Urothelium cell line (cell line): ENCODE measurements around the gene SYK.

Experiments
- DNase-seq: peaks from one replicate; pipeline ENCODE4 v3.0.0; 2011; ENCODE audit warnings: low spot score, mixed read lengths
- FAIRE-seq: peaks from 2 replicates; lab custom pipeline; 2011; peaks lifted over from hg19 to GRCh38; lab: Jason Lieb, UNC

SYK gene

GRCh38 chr9:90844326-90844725 is 42.7 kb downstream of the SYK start:
- DNase-seq (no peak), FAIRE-seq (no peak)

- no peak for FAIRE-seq
- no peak for DNase-seq
Observed at GRCh38 chr9:90846770-90847419, 45.3 kb downstream of the SYK start.

- FAIRE-seq (no peak), DNase-seq (no peak)
Observed at GRCh38 chr9:90847971-90848370, 46.4 kb downstream of the SYK start.

GRCh38 chr9:90848866-90849265 is 47.2 kb downstream of the SYK start:
- no peak for FAIRE-seq

GRCh38 chr9:90851444-90851843 is 49.8 kb downstream of the SYK start:
- FAIRE-seq: no peak
- DNase-seq: no peak

More at GRCh38 chr9:90848866-90849265, 47.2 kb downstream of the SYK start:
- no peak for DNase-seq

- FAIRE-seq (no peak), DNase-seq (no peak)
Observed at GRCh38 chr9:90853945-90854344, 52.3 kb downstream of the SYK start.

GRCh38 chr9:90854637-90855175 is 53.1 kb downstream of the SYK start:
- FAIRE-seq (peak; percentile 70), DNase-seq (no peak)

- DNase-seq: no peak
- no peak for FAIRE-seq
Observed at GRCh38 chr9:90855208-90855902, 53.7 kb downstream of the SYK start.

GRCh38 chr9:90857091-90857490 is 55.5 kb downstream of the SYK start:
- no peak for FAIRE-seq
- DNase-seq: no peak

GRCh38 chr9:90857855-90858254 is 56.2 kb downstream of the SYK start:
- no peak for FAIRE-seq

GRCh38 chr9:90858457-90858901 is 56.9 kb downstream of the SYK start:
- no peak for DNase-seq
- FAIRE-seq: no peak

More at GRCh38 chr9:90857855-90858254, 56.2 kb downstream of the SYK start:
- no peak for DNase-seq

GRCh38 chr9:90860382-90860781 is 58.8 kb downstream of the SYK start:
- no peak for FAIRE-seq

GRCh38 chr9:90860826-90861225 is 59.2 kb downstream of the SYK start:
- no peak for FAIRE-seq
- DNase-seq: no peak

More at GRCh38 chr9:90860382-90860781, 58.8 kb downstream of the SYK start:
- DNase-seq: no peak

GRCh38 chr9:90861380-90861779 is 59.8 kb downstream of the SYK start:
- DNase-seq (no peak), FAIRE-seq (no peak)

- FAIRE-seq: no peak
- DNase-seq: no peak
Observed at GRCh38 chr9:90861826-90862740, 60.5 kb downstream of the SYK start.

GRCh38 chr9:90864779-90865178 is 63.2 kb downstream of the SYK start:
- no peak for FAIRE-seq
- DNase-seq: no peak

- DNase-seq (no peak), FAIRE-seq (no peak)
Observed at GRCh38 chr9:90867101-90867500, 65.5 kb downstream of the SYK start.

GRCh38 chr9:90868555-90868954 is 66.9 kb downstream of the SYK start:
- FAIRE-seq (no peak), DNase-seq (no peak)

GRCh38 chr9:90869361-90869760 is 67.7 kb downstream of the SYK start:
- DNase-seq (no peak), FAIRE-seq (no peak)

GRCh38 chr9:90870621-90871326 is 69.2 kb downstream of the SYK start:
- peak; percentile 32 for DNase-seq
- FAIRE-seq: no peak
